Measurements from ENCODE around the gene NDST1. TPM values are rescaled to one million over a fixed set of nuclear protein-coding genes. Genes with fewer than 3 reads are reported as not detected.
A peak's percentile ranks its signal among the peaks of the same experiment; 100 is the strongest.

NDST1 gene
- total and polyA plus RNA-seq, 10 of the 15 experiments (the other 5 are each of a cell fraction or from before 2014, with no cell fraction given): 0.20 to 53.5 (median 12.9) TPM

- peak overlapping the region; percentile 68; the same call in 1 of the 2 replicates for H2AFZ ChIP-seq (ENCODE audit: control insufficient read depth, low read depth, low read length)
- in situ Hi-C loops (cut with MboI) (no loop called here), intact Hi-C loops (cut with micrococcal nuclease; ENCODE audit: unreplicated experiment) (loop anchor here (2.0 to 10.0 kb wide), 4 partner anchors 27 to 297 kb away; no protein-coding TSS in a partner anchor)
- H3K79me2 ChIP-seq (ENCODE audit: control insufficient read depth, insufficient read depth, low read length): peaks cover 60% of the 10 kb centered on the region
- ATAC-seq (peak; percentile 54), DNase-seq (ENCODE audit: low read depth, low spot score) (no peak), FAIRE-seq (peak; percentile 41)
- no peaks in the 10 kb centered on the region for H3K9me3 ChIP-seq (replicated peaks; ENCODE audit: control insufficient read depth, insufficient read depth, low read length)
- H3K36me3 ChIP-seq (ENCODE audit: control insufficient read depth in 2 of 2, insufficient read depth in 2 of 2, low read length in 1 of 2): peaks cover 0 to 4% of the 10 kb centered on the region in 2 experiments; a peak in 2 of 4 replicates
- peak overlapping the region; percentile 72 for H3K27ac ChIP-seq (ENCODE audit: control insufficient read depth, insufficient read depth)
- no TSS peak for BruUV-seq (replicated peaks)
- POLR2A ChIA-PET: interaction anchor here (0.6 to 1.9 kb wide), 16 partner anchors 9 to 606 kb away, joined by 3 to 11 read pairs (median 4); partner anchors contain the start of genes CD74, DCTN4 and RPS14
- RAD21 ChIA-PET (ENCODE audit: unreplicated experiment): interaction anchor here (0.5 to 10.2 kb wide), 11 partner anchors 12 to 359 kb away, joined by 3 to 143 read pairs (median 3); partner anchors contain the start of gene IRGM
- H3K4me2 ChIP-seq (ENCODE audit: control insufficient read depth, insufficient read depth): peak overlapping the region; percentile 91
- no peaks in the 10 kb centered on the region for H3K27me3 ChIP-seq (replicated peaks in 1 of 2; ENCODE audit: control insufficient read depth in 2 of 2, insufficient read depth in 2 of 2, low read length in 1 of 2)
- no peaks in the 10 kb centered on the region for H4K20me1 ChIP-seq (ENCODE audit: control insufficient read depth, insufficient read depth)
- SMC1A ChIA-PET (ENCODE audit: uncharacterized antibody, unreplicated experiment): interaction anchor here (0.6 to 6.5 kb wide), 10 partner anchors 9 to 685 kb away, joined by 3 to 65 read pairs (median 6); partner anchors contain the start of gene RPS14
- H3K9ac ChIP-seq (ENCODE audit: control insufficient read depth, insufficient read depth, low read length): peak overlapping the region; percentile 80
- peak overlapping the region; percentile 88 for H3K4me3 ChIP-seq
- CTCF ChIA-PET: interaction anchor here (0.7 to 8.4 kb wide), 14 partner anchors 9 to 89 kb away, joined by 3 to 132 read pairs (median 4); no protein-coding TSS in a partner anchor
- WGBS (ENCODE audit: insufficient coverage, insufficient replicate concordance, low lambda C conversion rate, missing lambda C conversion rate): 77% methylated on average over 10 of the region's 10 CpGs
- peaks cover 47% of the 10 kb centered on the region for H3K4me1 ChIP-seq (ENCODE audit: control insufficient read depth, insufficient read depth, low read length)
- TF ChIP-seq NRF1 (conservative IDR thresholded peaks at IDR 0.05; ENCODE audit: low read depth, low read length): no peak
- no peak for TF ChIP-seq ZBTB11 (CRISPR knock-in tag; IDR thresholded peaks at IDR 0.05)
- TF ChIP-seq CEBPZ (IDR thresholded peaks at IDR 0.05; ENCODE audit: low read depth, low read length): no peak
- TF ChIP-seq ZNF217 (IDR thresholded peaks at IDR 0.05): peak; percentile 30; the same call in 1 of the 2 replicates
- TF ChIP-seq MLLT1 (IDR thresholded peaks at IDR 0.05): peak; percentile 68; the same call in 1 of the 2 replicates
- TF ChIP-seq MTA3 (IDR thresholded peaks at IDR 0.05; ENCODE audit: borderline replicate concordance, low read length): no peak
- no peak for TF ChIP-seq ELK1 (IDR thresholded peaks at IDR 0.05; ENCODE audit: low read depth, low read length)
- no peak for TF ChIP-seq ATF2 (IDR thresholded peaks at IDR 0.05; ENCODE audit: low read length)
- peak; percentile 35; the same call in 1 of the 2 replicates for TF ChIP-seq RAD21 (IDR thresholded peaks at IDR 0.05; ENCODE audit: insufficient read depth, low read depth, low read length)
Observed at GRCh38 chr5:150487199-150488061, 20.5 kb upstream of the NDST1 start.

Data from GM12878 (cell line).